HG03342 (cell line): Measurements from ENCODE around the gene LARGE1.

Experiments
- ATAC-seq: cut with Tn5 transposase; IDR thresholded peaks from one replicate; pipeline ENCODE4 v1.9.1; 2021; ENCODE audit warnings: mild to moderate bottlenecking, moderate library complexity; ENCODE audit not compliant: unreplicated experiment

Gene LARGE1

DNA sequence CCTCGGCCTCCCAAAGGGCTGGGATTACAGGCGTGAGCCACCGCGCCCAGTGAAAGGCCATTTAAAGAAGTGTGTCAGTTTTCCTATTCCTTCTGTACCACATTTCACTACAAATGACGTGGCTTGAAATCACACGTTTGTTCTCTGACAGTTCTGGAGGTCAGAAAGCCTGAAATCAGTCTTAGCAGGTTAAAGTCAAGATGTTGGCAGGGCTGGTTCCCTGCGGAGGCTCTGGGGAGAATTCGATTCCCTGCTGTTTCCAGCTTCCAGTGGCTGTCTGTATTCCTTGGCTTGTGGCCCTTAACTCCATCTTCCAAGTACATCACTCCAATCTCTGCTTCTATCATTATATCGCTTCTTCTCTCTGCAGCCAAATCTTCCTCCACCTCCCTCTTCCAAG is 383.2 kb downstream of the LARGE1 start:
- no peak for ATAC-seq

GRCh38 chr22:33535937-33536875 is 384.1 kb downstream of the LARGE1 start:
- ATAC-seq = no peak

- ATAC-seq = no peak
These were observed 390.7 kb downstream of the LARGE1 start for GRCh38 chr22:33529424-33530113.

- no peak for ATAC-seq
These were observed 392.1 kb downstream of the LARGE1 start for GRCh38 chr22:33528183-33528582.

DNA sequence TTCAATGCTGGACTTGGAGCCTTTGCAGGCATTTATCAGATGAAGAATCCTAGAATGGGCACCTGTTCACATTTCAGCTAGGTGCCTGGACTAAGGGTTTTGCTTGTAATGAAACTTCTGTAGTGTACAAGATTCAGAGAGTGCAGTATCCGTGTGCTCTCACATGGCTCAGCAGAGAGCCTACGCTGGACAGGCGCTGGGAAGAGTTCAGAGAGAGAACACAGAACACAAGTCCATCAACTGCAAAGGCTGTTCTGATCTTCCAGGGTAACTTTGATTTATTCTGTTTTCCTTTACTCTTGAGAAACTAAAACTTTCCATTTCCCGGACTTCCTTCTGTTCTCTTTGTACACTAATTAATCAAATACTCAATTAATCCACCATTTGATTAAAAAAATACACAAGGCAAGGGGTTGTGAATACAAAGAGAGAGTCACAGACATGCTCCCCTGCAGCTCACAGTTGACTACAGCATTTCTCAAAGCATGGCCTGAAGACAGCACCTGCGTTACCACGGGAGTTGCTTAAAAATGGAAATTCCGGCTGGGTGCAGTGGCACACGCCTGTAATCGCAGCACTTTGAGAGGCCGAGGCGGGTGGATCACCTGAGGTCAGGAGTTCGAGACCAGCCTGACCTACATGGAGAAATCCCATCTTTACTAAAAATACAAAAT is 393.7 kb downstream of the LARGE1 start:
- no peak for ATAC-seq

- no peak for ATAC-seq
These were observed 395.6 kb downstream of the LARGE1 start for GRCh38 chr22:33524511-33525260.

DNA sequence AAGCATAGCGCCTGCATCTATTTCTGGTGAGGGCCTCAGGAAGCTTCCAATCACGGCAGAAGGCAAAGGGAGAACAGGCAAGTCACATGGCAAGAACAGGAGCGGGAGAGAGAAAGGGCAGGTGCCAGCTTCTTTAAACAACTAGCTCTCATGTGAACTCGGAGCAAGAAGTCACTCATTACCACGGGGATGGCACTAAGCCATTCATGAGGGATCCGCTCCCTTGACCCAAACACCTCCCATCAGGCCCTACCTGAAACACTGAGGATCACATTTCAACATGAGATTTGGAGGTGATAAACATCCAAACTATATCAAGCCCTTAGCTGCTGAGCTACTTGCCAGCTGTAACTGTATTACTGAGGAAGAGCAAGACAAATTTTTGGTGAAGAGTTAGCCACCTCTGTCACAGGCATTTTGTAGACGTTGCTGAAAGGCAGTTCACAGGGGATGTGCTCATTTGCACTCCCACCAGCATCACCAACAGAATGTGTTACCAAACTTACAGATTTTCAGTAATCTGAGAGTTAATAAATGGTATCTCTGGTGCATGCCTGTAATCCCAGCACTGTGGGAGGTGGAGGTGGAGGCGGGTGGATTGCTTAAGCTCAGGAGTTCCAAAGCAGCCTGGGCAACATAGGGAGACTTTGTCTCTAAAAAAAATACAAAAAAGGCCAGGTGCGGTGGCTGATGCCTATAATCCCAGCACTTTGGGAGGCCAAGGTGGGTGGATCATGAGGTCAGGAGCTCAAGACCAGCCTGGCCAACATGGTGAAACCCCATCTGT is 398.2 kb downstream of the LARGE1 start:
- ATAC-seq = no peak

- no peak for ATAC-seq
These were observed 399.1 kb downstream of the LARGE1 start for GRCh38 chr22:33520904-33521780.

- ATAC-seq = no peak
These were observed 400.0 kb downstream of the LARGE1 start for GRCh38 chr22:33519974-33520903.

DNA sequence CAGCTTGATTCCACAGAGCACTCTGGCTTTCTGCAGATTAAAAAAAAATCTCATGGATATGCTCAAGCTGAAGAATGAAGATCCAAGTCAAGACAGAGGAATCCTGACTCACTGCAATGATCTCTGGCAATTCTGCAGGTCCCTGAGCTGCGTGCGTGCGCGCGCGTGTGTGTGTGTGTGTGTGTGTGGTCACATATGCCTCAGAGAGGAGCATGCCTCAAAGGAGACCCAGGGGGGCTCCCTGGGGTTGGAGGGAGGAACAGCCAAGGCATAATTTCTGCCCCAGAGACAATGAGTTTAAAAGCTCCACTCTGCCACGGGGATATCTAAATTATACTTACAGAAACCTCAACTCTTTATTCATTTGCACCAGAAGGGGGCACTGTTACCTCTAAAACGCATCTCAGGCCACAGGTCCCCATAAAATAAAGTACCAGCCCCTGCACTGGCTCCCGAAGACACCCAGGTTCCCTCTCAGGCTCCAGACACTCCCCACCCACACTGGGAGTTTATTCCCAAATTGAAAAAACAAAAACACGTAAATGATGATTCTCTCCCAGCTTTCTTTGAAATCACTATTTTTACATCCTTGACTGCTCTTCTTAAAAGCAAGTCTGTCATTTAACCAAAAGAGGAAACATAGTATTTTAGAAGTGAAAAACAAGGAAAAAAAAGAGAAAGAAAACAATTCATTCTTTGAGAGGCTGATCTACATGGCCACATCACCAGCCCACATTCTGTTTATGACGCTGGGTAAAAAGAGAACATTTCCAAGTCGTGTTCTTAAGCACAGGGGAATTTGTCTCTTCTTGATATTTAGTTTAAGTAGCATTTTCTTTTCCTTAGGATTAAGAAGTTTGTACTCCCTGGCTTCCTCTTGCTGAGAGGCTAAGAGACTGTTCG is 401.0 kb downstream of the LARGE1 start:
- no peak for ATAC-seq

GRCh38 chr22:33518405-33518804 is 401.9 kb downstream of the LARGE1 start:
- ATAC-seq = no peak

DNA sequence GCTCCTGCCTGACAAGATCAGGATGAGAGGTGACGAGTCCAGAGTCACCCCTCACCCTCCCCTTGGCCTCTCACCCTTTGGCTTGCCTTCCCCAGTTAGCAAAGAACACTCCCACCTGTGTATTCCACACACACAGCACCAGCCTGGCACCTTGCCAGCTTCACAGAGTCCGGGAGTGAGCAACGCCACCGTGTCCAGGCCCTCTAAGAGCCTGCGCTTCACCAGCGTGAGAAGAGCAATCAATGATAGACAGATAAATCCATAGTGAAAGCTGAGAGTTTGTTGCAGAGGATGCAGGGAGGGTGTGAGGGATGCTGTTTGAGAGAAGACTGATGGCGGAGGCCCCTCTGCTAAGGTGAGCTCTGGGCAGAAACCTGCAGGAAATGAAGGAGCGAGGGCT is 404.5 kb downstream of the LARGE1 start:
- no peak for ATAC-seq

GRCh38 chr22:33513388-33514338 is 406.6 kb downstream of the LARGE1 start:
- ATAC-seq = no peak

GRCh38 chr22:33512908-33513307 is 407.4 kb downstream of the LARGE1 start:
- no peak for ATAC-seq

GRCh38 chr22:33510429-33510904 is 409.8 kb downstream of the LARGE1 start:
- no peak for ATAC-seq
